ENCODE results near the gene KCNQ1. TPM values are rescaled to one million over a fixed set of nuclear protein-coding genes. Genes with fewer than 3 reads are reported as not detected.

KCNQ1 gene
- total RNA-seq, 1 experiment from 2014 or later: not detected

DNA sequence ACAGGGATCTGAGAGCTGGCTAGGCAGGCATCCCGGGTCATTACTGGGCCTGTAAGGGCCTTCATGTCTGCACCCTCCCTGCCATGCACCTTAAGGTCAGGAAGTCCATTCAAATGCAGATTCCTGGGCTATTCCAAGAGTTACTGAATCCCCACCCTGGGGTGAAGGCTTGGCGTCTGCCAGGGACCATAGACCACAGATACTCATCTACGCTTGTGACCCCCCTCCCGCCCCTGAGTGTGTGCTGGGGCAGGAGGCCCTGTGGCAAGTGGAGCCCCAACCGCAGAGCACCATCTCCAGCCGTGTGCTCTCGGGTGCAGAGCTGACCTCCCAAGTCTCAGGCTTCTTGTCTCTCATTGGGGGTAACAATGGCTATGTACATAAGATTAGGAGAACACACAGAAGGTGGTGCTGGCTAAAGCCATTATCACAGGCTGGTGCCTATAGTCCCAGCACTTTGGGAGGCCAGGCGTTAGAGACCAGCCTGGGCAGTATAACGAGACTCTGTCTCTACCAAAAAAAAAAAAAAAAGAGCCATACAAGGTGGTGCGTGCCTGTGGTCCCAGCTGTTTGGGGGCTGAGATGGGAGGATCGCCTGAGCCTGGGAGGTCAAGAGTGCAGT is 274.1 kb downstream of the KCNQ1 start:
- TF ChIP-seq, protein P1, sequence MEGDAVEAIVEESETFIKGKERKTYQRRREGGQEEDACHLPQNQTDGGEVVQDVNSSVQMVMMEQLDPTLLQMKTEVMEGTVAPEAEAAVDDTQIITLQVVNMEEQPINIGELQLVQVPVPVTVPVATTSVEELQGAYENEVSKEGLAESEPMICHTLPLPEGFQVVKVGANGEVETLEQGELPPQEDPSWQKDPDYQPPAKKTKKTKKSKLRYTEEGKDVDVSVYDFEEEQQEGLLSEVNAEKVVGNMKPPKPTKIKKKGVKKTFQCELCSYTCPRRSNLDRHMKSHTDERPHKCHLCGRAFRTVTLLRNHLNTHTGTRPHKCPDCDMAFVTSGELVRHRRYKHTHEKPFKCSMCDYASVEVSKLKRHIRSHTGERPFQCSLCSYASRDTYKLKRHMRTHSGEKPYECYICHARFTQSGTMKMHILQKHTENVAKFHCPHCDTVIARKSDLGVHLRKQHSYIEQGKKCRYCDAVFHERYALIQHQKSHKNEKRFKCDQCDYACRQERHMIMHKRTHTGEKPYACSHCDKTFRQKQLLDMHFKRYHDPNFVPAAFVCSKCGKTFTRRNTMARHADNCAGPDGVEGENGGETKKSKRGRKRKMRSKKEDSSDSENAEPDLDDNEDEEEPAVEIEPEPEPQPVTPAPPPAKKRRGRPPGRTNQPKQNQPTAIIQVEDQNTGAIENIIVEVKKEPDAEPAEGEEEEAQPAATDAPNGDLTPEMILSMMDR (conservative IDR thresholded peaks at IDR 0.05): no peak
- H3K4me3 ChIP-seq: no peak overlapping the region
- POLR2A ChIA-PET (ENCODE audit: unreplicated experiment): no interaction called here
- H3K27ac ChIP-seq: no peak overlapping the region
- H2AFZ ChIP-seq: no peak overlapping the region
- no peaks in the 10 kb centered on the region for H4K20me1 ChIP-seq (ENCODE audit: insufficient read depth)
- H3K27me3 ChIP-seq (ENCODE audit: insufficient read depth, low read depth): 0 out of 2 replicates have a peak, but pooled peaks cover 3% of the 10 kb centered on the region
- H3K79me2 ChIP-seq (ENCODE audit: low read depth): no peaks in the 10 kb centered on the region
- DNase-seq: no peak
- no peaks in the 10 kb centered on the region for H3K9me3 ChIP-seq (ENCODE audit: insufficient read depth, low read depth)
- H3K36me3 ChIP-seq (ENCODE audit: low read depth): no peaks in the 10 kb centered on the region
- H3K4me2 ChIP-seq: no peak overlapping the region
- H3K9me2 ChIP-seq (ENCODE audit: insufficient read depth): no peaks in the 10 kb centered on the region
- H3K4me1 ChIP-seq (replicated peaks; ENCODE audit: insufficient read depth): no peaks in the 10 kb centered on the region
- CTCF ChIA-PET: no interaction called here
- BruUV-seq (replicated peaks): no TSS peak
- H3F3A ChIP-seq (ENCODE audit: insufficient read depth, low read depth): no peaks in the 10 kb centered on the region
- intact Hi-C loops (cut with micrococcal nuclease; ENCODE audit: unreplicated experiment): no loop called here

- H3K79me2 ChIP-seq (ENCODE audit: low read depth): no peaks in the 10 kb centered on the region
- H3K4me2 ChIP-seq: no peak overlapping the region
- no peaks in the 10 kb centered on the region for H3K4me1 ChIP-seq (replicated peaks; ENCODE audit: insufficient read depth)
- ChIA-PET CTCF (no interaction called here), POLR2A (ENCODE audit: unreplicated experiment) (no interaction called here)
- no peak overlapping the region for H3K27ac ChIP-seq
- no peaks in the 10 kb centered on the region for H3K9me2 ChIP-seq (ENCODE audit: insufficient read depth)
- 0 out of 2 replicates have a peak, but pooled peaks cover 3% of the 10 kb centered on the region for H3K27me3 ChIP-seq (ENCODE audit: insufficient read depth, low read depth)
- no peak for TF ChIP-seq EZH2 (IDR thresholded peaks at IDR 0.05; ENCODE audit: low read depth)
- TF ChIP-seq, protein P1 (conservative IDR thresholded peaks at IDR 0.05): no peak
- H3K4me3 ChIP-seq: no peak overlapping the region
- H2AFZ ChIP-seq: no peak overlapping the region
- H4K20me1 ChIP-seq (ENCODE audit: insufficient read depth): no peaks in the 10 kb centered on the region
- no peaks in the 10 kb centered on the region for H3K36me3 ChIP-seq (ENCODE audit: low read depth)
- no peaks in the 10 kb centered on the region for H3F3A ChIP-seq (ENCODE audit: insufficient read depth, low read depth)
- no peak for DNase-seq
- intact Hi-C loops (cut with micrococcal nuclease; ENCODE audit: unreplicated experiment): no loop called here
- H3K9me3 ChIP-seq (ENCODE audit: insufficient read depth, low read depth): no peaks in the 10 kb centered on the region
- no TSS peak for BruUV-seq (replicated peaks)
Measured at GRCh38 chr11:2719831-2720590, 275.2 kb downstream of the KCNQ1 start.

DNA sequence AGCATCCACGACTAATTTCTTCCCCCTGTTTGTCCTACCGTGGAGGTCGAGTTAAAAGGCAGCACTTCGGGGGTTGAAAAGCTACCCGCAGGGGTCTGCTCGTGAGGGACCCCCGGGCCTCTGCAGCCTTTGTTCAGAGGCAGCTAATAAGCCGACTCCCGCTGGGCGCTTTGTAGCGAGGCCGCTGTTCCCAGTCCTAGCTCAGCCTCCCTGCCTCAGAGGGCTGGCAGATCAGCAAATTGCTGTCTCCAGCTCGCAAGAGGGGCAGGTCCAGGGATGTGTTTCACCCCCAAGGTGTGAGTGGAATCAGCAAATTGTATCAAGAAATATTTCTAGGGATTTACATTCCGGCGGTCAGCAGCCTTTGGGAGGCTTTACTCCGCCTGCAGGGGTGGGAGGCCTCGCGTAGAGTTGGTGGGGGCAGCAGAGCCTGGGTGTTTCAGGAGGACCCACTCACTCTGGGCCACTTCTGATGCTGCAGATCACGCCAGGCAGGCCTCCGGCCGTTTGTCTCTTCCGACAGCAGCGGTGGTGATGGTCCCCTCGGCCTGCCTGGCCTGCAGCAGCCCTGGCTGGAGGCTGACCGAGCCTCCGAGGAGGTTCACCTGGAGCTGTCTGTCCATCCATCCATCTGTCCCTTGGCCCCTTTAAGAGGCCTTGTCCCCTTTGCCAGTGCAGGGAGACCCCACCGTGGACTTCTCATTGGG is 276.6 kb downstream of the KCNQ1 start:
- H4K20me1 ChIP-seq (ENCODE audit: insufficient read depth): no peaks in the 10 kb centered on the region
- no TSS peak for BruUV-seq (replicated peaks)
- POLR2A ChIA-PET (ENCODE audit: unreplicated experiment): no interaction called here
- H3K27ac ChIP-seq: no peak overlapping the region
- 0 out of 2 replicates have a peak, but pooled peaks cover 3% of the 10 kb centered on the region for H3K27me3 ChIP-seq (ENCODE audit: insufficient read depth, low read depth)
- no peak for DNase-seq
- H3K4me1 ChIP-seq (replicated peaks; ENCODE audit: insufficient read depth): no peaks in the 10 kb centered on the region
- no peaks in the 10 kb centered on the region for H3K36me3 ChIP-seq (ENCODE audit: low read depth)
- CTCF ChIA-PET: no interaction called here
- no peaks in the 10 kb centered on the region for H3K9me3 ChIP-seq (ENCODE audit: insufficient read depth, low read depth)
- TF ChIP-seq EZH2 (IDR thresholded peaks at IDR 0.05; ENCODE audit: low read depth): no peak
- TF ChIP-seq, protein P1 (conservative IDR thresholded peaks at IDR 0.05): no peak
- no peak overlapping the region for H3K4me2 ChIP-seq
- H3F3A ChIP-seq (ENCODE audit: insufficient read depth, low read depth): no peaks in the 10 kb centered on the region
- no peak overlapping the region for H2AFZ ChIP-seq
- H3K9me2 ChIP-seq (ENCODE audit: insufficient read depth): no peaks in the 10 kb centered on the region
- H3K79me2 ChIP-seq (ENCODE audit: low read depth): no peaks in the 10 kb centered on the region
- intact Hi-C loops (cut with micrococcal nuclease; ENCODE audit: unreplicated experiment): no loop called here
- no peak overlapping the region for H3K4me3 ChIP-seq
